Keratinocyte (primary cell): ENCODE measurements around the gene HELZ. TPM values are rescaled to one million over a fixed set of nuclear protein-coding genes. Genes with fewer than 3 reads are reported as not detected.

Experiments used
- DNase-seq: peaks from one replicate; pipeline ENCODE4 v3.0.0-alpha.2; 2011; ENCODE audit warnings: low read depth, missing footprints, low spot score
- FAIRE-seq: peaks from 2 replicates; lab custom pipeline; 2011; peaks lifted over from hg19 to GRCh38; lab: Jason Lieb, UNC
- H2AFZ ChIP-seq: 2 replicates; pipeline ENCODE4 v1.6.0; 2012; ENCODE audit warnings: low read length, control low read depth, inconsistent platforms; ENCODE audit not compliant: control insufficient read depth
- H3K27ac ChIP-seq: 2 replicates; pipeline ENCODE4 v1.5.1; 2011; ENCODE audit warnings: low read length; ENCODE audit not compliant: control insufficient read depth, insufficient read depth
- H3K27me3 ChIP-seq: 3 replicates; pipeline ENCODE4 v1.6.0; 2011; ENCODE audit warnings: low read length; ENCODE audit not compliant: control insufficient read depth, insufficient read depth; ENCODE audit errors: extremely low read depth
- H3K36me3 ChIP-seq, 2 experiments: 2 replicates in 1 of 2; 3 replicates in 1 of 2; pipeline ENCODE4 v1.5.1; 2011; ENCODE audit warnings: low read length in 2 of 2, mild to moderate bottlenecking in 1 of 2; ENCODE audit not compliant: control insufficient read depth in 2 of 2, insufficient read depth in 2 of 2; ENCODE audit errors: extremely low read depth in 1 of 2
- H3K4me1 ChIP-seq: 3 replicates; pipeline ENCODE4 v1.5.1; 2011; ENCODE audit warnings: low read length; ENCODE audit not compliant: control insufficient read depth, insufficient read depth; ENCODE audit errors: extremely low read depth
- H3K4me2 ChIP-seq: 3 replicates; pipeline ENCODE4 v1.6.0; 2011; ENCODE audit warnings: low read depth, low read length; ENCODE audit not compliant: control insufficient read depth, insufficient read depth; ENCODE audit errors: extremely low read depth
- H3K4me3 ChIP-seq, 3 experiments: fragments of 200-600 bp in 1 of 3; sonication (generic) in 1 of 3; 2 replicates in 2 of 3; 3 replicates in 1 of 3; pipeline ENCODE4 v1.5.1; 2011 to 2016; ENCODE audit warnings: low read length in 3 of 3, mild to moderate bottlenecking in 3 of 3, control low read depth in 2 of 3, inconsistent platforms in 1 of 3, low read depth in 1 of 3, mixed read lengths in 1 of 3, mixed run types in 1 of 3, moderate library complexity in 1 of 3; ENCODE audit not compliant: control insufficient read depth in 2 of 3, insufficient read depth in 2 of 3; ENCODE audit errors: extremely low read depth in 1 of 3
- H3K79me2 ChIP-seq: 2 replicates; pipeline ENCODE4 v1.6.0; 2012; ENCODE audit warnings: low read length; ENCODE audit not compliant: control insufficient read depth, insufficient read depth
- H3K9ac ChIP-seq: 3 replicates; pipeline ENCODE4 v1.6.0; 2011; ENCODE audit warnings: low read length; ENCODE audit not compliant: control insufficient read depth, insufficient read depth; ENCODE audit errors: extremely low read depth
- H3K9me1 ChIP-seq: 3 replicates; pipeline ENCODE4 v1.6.0; 2011; ENCODE audit warnings: low read length; ENCODE audit not compliant: control insufficient read depth, insufficient read depth; ENCODE audit errors: extremely low read depth
- H3K9me3 ChIP-seq: 2 replicates; pipeline ENCODE4 v1.5.1; 2012; ENCODE audit warnings: low read depth, low read length; ENCODE audit not compliant: control insufficient read depth
- H4K20me1 ChIP-seq: 3 replicates; pipeline ENCODE4 v1.6.0; 2011; ENCODE audit warnings: low read length; ENCODE audit not compliant: control insufficient read depth, insufficient read depth; ENCODE audit errors: extremely low read depth
- EZH2 ChIP-seq: IDR thresholded peaks from one replicate; pipeline ENCODE4 v1.6.1; 2012; ENCODE audit warnings: inconsistent platforms, mild to moderate bottlenecking, low read length, moderate library complexity
- dilution Hi-C: fragments of 300-500 bp; cut with MboI; formaldehyde crosslinking; loops from one replicate; pipeline ENCODE4 v1.7.0; 2020; ENCODE audit warnings: low sequenced_read_pairs; ENCODE audit not compliant: extremely low pct_ligation_motif_present
- polyA plus RNA-seq, 5 experiments: library from polyadenylated mRNA; depleted of rRNA in 3 of 5; stranded (reverse) in 3 of 5; stranded (forward) in 1 of 5; unstranded in 1 of 5; fragments of >200 nt; gene quantifications; 1 replicate in 1 of 5; 2 replicates in 3 of 5; 3 replicates in 1 of 5; pipeline versions ENCODE4 v1.2.1 to v1.2.3, GENCODE V29; 2011 to 2012; ENCODE audit warnings: missing spikeins in 2 of 5, low read depth in 1 of 5, low replicate concordance in 1 of 5
- TF ChIP-seq, protein P1 (sequence below), 3 experiments: IDR thresholded peaks in 1 of 3; conservative IDR thresholded peaks in 1 of 3; optimal IDR thresholded peaks in 1 of 3; 2 replicates in 2 of 3; 3 replicates in 1 of 3; pipeline versions ENCODE3 to v1.5.1; 2011; ENCODE audit warnings: low read length in 3 of 3, mild to moderate bottlenecking in 3 of 3, moderate library complexity in 2 of 3, control low read depth in 1 of 3, inconsistent platforms in 1 of 3; ENCODE audit not compliant: insufficient read depth in 2 of 3; ENCODE audit errors: extremely low read depth in 1 of 3

HELZ gene
- polyA plus RNA-seq, 1 donor (not counting 4 experiments of a cell fraction or from before 2014, with no cell fraction given), result 18.2 TPM

DNA sequence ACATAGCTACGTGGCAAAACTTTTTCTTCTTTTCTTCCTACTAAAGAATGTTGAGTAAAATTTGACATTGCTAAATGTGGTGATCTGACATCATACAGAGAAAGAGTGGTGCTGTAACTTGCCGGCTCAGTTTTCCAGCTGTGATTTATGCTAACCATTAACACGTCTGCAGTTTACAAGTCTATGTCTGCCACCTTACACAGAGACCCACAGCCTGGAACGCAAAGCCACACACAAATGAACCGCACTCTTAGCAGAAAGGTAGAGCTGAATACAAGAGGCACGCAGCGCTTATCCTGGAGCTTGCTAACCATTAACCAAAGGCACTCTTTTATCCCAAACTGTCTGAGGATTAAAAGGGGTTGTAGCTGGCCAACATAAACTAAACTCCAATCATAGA is 168.7 kb downstream of the HELZ start:
- H3K27me3 ChIP-seq, result no peaks in the 10 kb centered on the region
- H3K79me2 ChIP-seq, result no peaks in the 10 kb centered on the region
- TF ChIP-seq, protein P1, sequence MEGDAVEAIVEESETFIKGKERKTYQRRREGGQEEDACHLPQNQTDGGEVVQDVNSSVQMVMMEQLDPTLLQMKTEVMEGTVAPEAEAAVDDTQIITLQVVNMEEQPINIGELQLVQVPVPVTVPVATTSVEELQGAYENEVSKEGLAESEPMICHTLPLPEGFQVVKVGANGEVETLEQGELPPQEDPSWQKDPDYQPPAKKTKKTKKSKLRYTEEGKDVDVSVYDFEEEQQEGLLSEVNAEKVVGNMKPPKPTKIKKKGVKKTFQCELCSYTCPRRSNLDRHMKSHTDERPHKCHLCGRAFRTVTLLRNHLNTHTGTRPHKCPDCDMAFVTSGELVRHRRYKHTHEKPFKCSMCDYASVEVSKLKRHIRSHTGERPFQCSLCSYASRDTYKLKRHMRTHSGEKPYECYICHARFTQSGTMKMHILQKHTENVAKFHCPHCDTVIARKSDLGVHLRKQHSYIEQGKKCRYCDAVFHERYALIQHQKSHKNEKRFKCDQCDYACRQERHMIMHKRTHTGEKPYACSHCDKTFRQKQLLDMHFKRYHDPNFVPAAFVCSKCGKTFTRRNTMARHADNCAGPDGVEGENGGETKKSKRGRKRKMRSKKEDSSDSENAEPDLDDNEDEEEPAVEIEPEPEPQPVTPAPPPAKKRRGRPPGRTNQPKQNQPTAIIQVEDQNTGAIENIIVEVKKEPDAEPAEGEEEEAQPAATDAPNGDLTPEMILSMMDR (optimal IDR thresholded peaks at IDR 0.05 in 1 of 3, IDR thresholded peaks at IDR 0.05 in 1 of 3, conservative IDR thresholded peaks at IDR 0.05 in 1 of 3; ENCODE audit: extremely low read depth in 1 of 3, insufficient read depth in 2 of 3, low read length in 3 of 3), result no peak
- no peak for TF ChIP-seq EZH2
- FAIRE-seq (no peak), DNase-seq (no peak)
- H3K4me1 ChIP-seq, result no peaks in the 10 kb centered on the region
- dilution Hi-C loops, result no loop called here
- H3K9me3 ChIP-seq, result no peaks in the 10 kb centered on the region
- H3K4me3 ChIP-seq, result no peak overlapping the region
- no peak overlapping the region for H2AFZ ChIP-seq
- H3K36me3 ChIP-seq, result peaks cover 0 to 6% of the 10 kb centered on the region in 2 experiments
- H3K4me2 ChIP-seq, result no peak overlapping the region
- no peaks in the 10 kb centered on the region for H3K9me1 ChIP-seq
- no peak overlapping the region for H3K27ac ChIP-seq
- H3K9ac ChIP-seq, result no peak overlapping the region
- H4K20me1 ChIP-seq, result no peaks in the 10 kb centered on the region

DNA sequence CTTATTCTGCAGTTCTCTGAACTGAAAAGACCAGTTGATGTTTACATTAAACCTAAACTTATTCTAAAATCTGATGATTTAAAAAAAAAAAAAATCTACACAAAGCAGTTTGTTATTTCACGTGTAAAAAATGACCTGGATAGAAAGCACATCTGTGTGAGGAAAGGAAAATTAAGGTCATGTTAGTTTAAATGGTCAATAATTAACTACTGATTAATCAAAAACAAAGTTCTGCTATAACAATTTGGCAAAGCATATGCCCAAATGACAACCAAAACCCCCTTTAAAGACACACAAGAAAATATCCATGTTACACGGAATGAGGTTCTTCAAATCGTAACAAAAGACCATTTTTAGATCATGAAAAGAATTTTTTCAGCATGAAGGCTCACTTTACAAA is 170.2 kb downstream of the HELZ start:
- H3K79me2 ChIP-seq, result no peaks in the 10 kb centered on the region
- no peak for FAIRE-seq
- H3K4me1 ChIP-seq, result no peaks in the 10 kb centered on the region
- peaks cover 0 to 6% of the 10 kb centered on the region in 2 experiments for H3K36me3 ChIP-seq
- no peaks in the 10 kb centered on the region for H3K9me1 ChIP-seq
- no peak overlapping the region for H3K9ac ChIP-seq
- TF ChIP-seq EZH2, result no peak
- TF ChIP-seq, protein P1 (optimal IDR thresholded peaks at IDR 0.05 in 1 of 3, IDR thresholded peaks at IDR 0.05 in 1 of 3, conservative IDR thresholded peaks at IDR 0.05 in 1 of 3; ENCODE audit: extremely low read depth in 1 of 3, insufficient read depth in 2 of 3, low read length in 3 of 3), result no peak
- no peaks in the 10 kb centered on the region for H4K20me1 ChIP-seq
- no peak for DNase-seq
- no peak overlapping the region for H2AFZ ChIP-seq
- no peak overlapping the region for H3K4me3 ChIP-seq
- dilution Hi-C loops, result no loop called here
- no peak overlapping the region for H3K27ac ChIP-seq
- H3K9me3 ChIP-seq, result no peaks in the 10 kb centered on the region
- no peaks in the 10 kb centered on the region for H3K27me3 ChIP-seq
- H3K4me2 ChIP-seq, result no peak overlapping the region
